Esophagus squamous epithelium (tissue), 5 donors: ENCODE results near the gene UBB. TPM values are rescaled to one million over a fixed set of nuclear protein-coding genes. Genes with fewer than 3 reads are reported as not detected.

Experiments
- DNase-seq: peaks from one replicate; lab custom pipeline; 2025; lab: John Stamatoyannopoulos, UW
- H3K27ac ChIP-seq, 4 donors: fragments of 200-600 bp; sonication (generic); one replicate each; pipeline ENCODE4 v1.5.1; 2016 to 2019; ENCODE audit warnings: mild to moderate bottlenecking in 1 of 4
- H3K27me3 ChIP-seq, 4 donors: fragments of 200-600 bp; sonication (generic); 1 replicate in 3 of 4; 2 replicates in 1 of 4; pipeline versions ENCODE4 v1.5.1 to v1.6.0; 2017 to 2021; ENCODE audit warnings: antibody characterized with exemption in 1 of 4
- H3K36me3 ChIP-seq, 3 donors: fragments of 200-600 bp; sonication (generic); one replicate each; pipeline ENCODE4 v1.5.1; 2016 to 2019
- H3K4me1 ChIP-seq, 3 donors: fragments of 200-600 bp; sonication (generic); one replicate each; pipeline ENCODE4 v1.5.1; 2017 to 2019
- H3K4me3 ChIP-seq, 4 donors: fragments of 200-600 bp; sonication (generic); 1 replicate in 3 of 4; 2 replicates in 1 of 4; pipeline ENCODE4 v1.5.1; 2016 to 2019; ENCODE audit warnings: mild to moderate bottlenecking in 2 of 4, moderate library complexity in 1 of 4
- H3K9me3 ChIP-seq, 3 donors: fragments of 200-600 bp; sonication (generic); one replicate each; pipeline ENCODE4 v1.5.1; 2016 to 2019
- POLR2A ChIP-seq, 4 donors: fragments of 450-650 bp; IDR thresholded peaks; one replicate each; pipeline ENCODE4 v1.6.1; 2017; ENCODE audit warnings: antibody characterized with exemption in 4 of 4, mild to moderate bottlenecking in 4 of 4, moderate library complexity in 3 of 4
- WGBS, 2 donors: methylation state at CpG; one replicate each; pipeline ENCODE4 v1.1.5; 2018; 5-methylcytosine and 5-hydroxymethylcytosine counted together
- intact Hi-C: fragments of 100-400 bp; cut with DNase I; formaldehyde crosslinking; loops from one replicate; pipeline ENCODE4 v1.15.0; 2022
- total RNA-seq, 4 donors: library from RNA; depleted of rRNA; stranded (reverse); fragments of >200 nt; gene quantifications; one replicate each; pipeline ENCODE4 v1.1.0, GENCODE V29; 2016
- TF ChIP-seq, protein P1 (sequence below), 6 experiments: fragments of 450-650 bp in 4 of 6; fragments of 200-600 bp in 2 of 6; sonication (generic) in 2 of 6; IDR thresholded peaks; one replicate each; pipeline ENCODE4 v1.5.1; 2016 to 2019; ENCODE audit warnings: antibody characterized with exemption in 6 of 6, mild to moderate bottlenecking in 4 of 6, moderate library complexity in 4 of 6
- donor health status: DM: yes; HTN: yes; CAD: no.

The UBB gene
- total RNA-seq, 4 donors from 2014 or later = 360 to 590 (median 461) TPM

GRCh38 chr17:16429083-16429482, 48.2 kb downstream of the UBB start:
- 84 to 90% methylated on average over 7 to 8 of the region's 9 CpGs for WGBS, 2 donors
- intact Hi-C loops = no loop called here
- no peak for TF ChIP-seq POLR2A (IDR thresholded peaks at IDR 0.05)
- TF ChIP-seq, protein P1, sequence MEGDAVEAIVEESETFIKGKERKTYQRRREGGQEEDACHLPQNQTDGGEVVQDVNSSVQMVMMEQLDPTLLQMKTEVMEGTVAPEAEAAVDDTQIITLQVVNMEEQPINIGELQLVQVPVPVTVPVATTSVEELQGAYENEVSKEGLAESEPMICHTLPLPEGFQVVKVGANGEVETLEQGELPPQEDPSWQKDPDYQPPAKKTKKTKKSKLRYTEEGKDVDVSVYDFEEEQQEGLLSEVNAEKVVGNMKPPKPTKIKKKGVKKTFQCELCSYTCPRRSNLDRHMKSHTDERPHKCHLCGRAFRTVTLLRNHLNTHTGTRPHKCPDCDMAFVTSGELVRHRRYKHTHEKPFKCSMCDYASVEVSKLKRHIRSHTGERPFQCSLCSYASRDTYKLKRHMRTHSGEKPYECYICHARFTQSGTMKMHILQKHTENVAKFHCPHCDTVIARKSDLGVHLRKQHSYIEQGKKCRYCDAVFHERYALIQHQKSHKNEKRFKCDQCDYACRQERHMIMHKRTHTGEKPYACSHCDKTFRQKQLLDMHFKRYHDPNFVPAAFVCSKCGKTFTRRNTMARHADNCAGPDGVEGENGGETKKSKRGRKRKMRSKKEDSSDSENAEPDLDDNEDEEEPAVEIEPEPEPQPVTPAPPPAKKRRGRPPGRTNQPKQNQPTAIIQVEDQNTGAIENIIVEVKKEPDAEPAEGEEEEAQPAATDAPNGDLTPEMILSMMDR (IDR thresholded peaks at IDR 0.05) = no peak

GRCh38 chr17:16430650-16431049, 49.8 kb downstream of the UBB start:
- Histone ChIP-seq H3K4me1 (peaks cover 0 to 8% (median 0%) of the 10 kb centered on the region in 3 donors), H3K4me3 (no peak overlapping the region), H3K27ac (no peak overlapping the region), H3K27me3 (no peaks in the 10 kb centered on the region), H3K9me3 (no peaks in the 10 kb centered on the region), H3K36me3 (peaks cover 0 to 29% (median 5%) of the 10 kb centered on the region in 3 donors)
- no peak for TF ChIP-seq POLR2A (IDR thresholded peaks at IDR 0.05)
- TF ChIP-seq, protein P1 (IDR thresholded peaks at IDR 0.05) = no peak
- no peak for DNase-seq
- intact Hi-C loops = no loop called here
- 69 to 78% methylated on average over 6 of the region's 6 CpGs for WGBS, 2 donors

More at GRCh38 chr17:16429083-16429482, 48.2 kb downstream of the UBB start:
- no peak for DNase-seq
- H3K4me1 ChIP-seq = peaks cover 0 to 8% (median 0%) of the 10 kb centered on the region in 3 donors
- H3K36me3 ChIP-seq = peaks cover 0 to 32% (median 5%) of the 10 kb centered on the region in 3 donors
- H3K9me3 ChIP-seq = no peaks in the 10 kb centered on the region
- no peak overlapping the region for H3K27ac ChIP-seq
- no peaks in the 10 kb centered on the region for H3K27me3 ChIP-seq
- H3K4me3 ChIP-seq = no peak overlapping the region

DNA sequence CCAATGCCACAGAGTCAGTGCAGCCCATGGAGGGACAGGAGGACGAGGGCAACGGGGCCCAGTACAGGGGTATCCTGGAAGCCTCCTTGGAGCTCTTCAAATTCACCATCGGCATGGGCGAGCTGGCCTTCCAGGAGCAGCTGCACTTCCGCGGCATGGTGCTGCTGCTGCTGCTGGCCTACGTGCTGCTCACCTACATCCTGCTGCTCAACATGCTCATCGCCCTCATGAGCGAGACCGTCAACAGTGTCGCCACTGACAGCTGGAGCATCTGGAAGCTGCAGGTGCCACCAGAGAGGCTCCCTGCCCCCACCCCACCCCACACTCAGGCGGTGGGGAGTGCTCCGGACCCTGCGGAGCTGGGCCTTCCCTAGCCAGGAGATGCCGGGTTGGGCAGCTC, 51.1 kb downstream of the UBB start:
- TF ChIP-seq, protein P1 (IDR thresholded peaks at IDR 0.05) = no peak
- TF ChIP-seq POLR2A (IDR thresholded peaks at IDR 0.05) = no peak
- Histone ChIP-seq H3K9me3 (no peaks in the 10 kb centered on the region), H3K36me3 (peaks cover 0 to 15% (median 5%) of the 10 kb centered on the region in 3 donors), H3K27ac (no peak overlapping the region), H3K4me3 (no peak overlapping the region), H3K4me1 (peaks cover 0 to 8% (median 0%) of the 10 kb centered on the region in 3 donors), H3K27me3 (no peaks in the 10 kb centered on the region)
- no peak for DNase-seq
- intact Hi-C loops = no loop called here
- 93% methylated on average over 3 to 4 of the region's 15 CpGs for WGBS, 2 donors

Other genes with a start within 250 kb of the UBB start
- 100 to 1,000 TPM in 1 of 4 donors, 10 to 100 TPM in 3; 52.5 to 188 (median 76.8) TPM for gene NCOR1, start 165.6 kb upstream of the UBB start, total RNA-seq
- 10 to 100 TPM; 19.8 to 62.4 (median 26.5) TPM for gene PIGL, start 163.9 kb upstream of the UBB start, total RNA-seq
- 1 to 10 TPM in 3 of 4 donors, under 1 TPM in 1; 0.56 to 5.1 (median 1.5) TPM for gene CENPV, start 27.6 kb upstream of the UBB start, total RNA-seq
- gene TRPV2, start 34.5 kb downstream of the UBB start, total RNA-seq = 1 to 10 TPM; 1.7 to 8.4 (median 2.5) TPM
- under 1 TPM in 2 of 4 donors, not detected in 2; 0.11 to 0.38 TPM for gene LRRC75A, start 111.1 kb downstream of the UBB start, total RNA-seq
- gene ZNF287, start 188.1 kb downstream of the UBB start, total RNA-seq = 1 to 10 TPM; 2.1 to 3.8 (median 2.2) TPM